Jurkat, Clone E6-1 (cell line): ENCODE measurements around the gene CTDSP1.

Source experiments
- DNase-seq: peaks from one replicate; pipeline ENCODE4 v3.0.0-alpha.2; 2011; ENCODE audit warnings: low read depth, low spot score
- H3K4me3 ChIP-seq: 2 replicates; pipeline ENCODE4 v1.5.1; 2011; ENCODE audit warnings: mild to moderate bottlenecking, low read length, control low read depth, moderate library complexity

Gene CTDSP1

GRCh38 chr2:218397463-218397819 lies 2.2 kb upstream of the CTDSP1 start:
- peak overlapping the region; percentile 72 for H3K4me3 ChIP-seq
- DNase-seq = no peak

GRCh38 chr2:218397820-218398436 lies 1.7 kb upstream of the CTDSP1 start:
- peak; percentile 74 for DNase-seq
- H3K4me3 ChIP-seq = peak overlapping the region; percentile 72

GRCh38 chr2:218398437-218399390 lies 954 bp upstream of the CTDSP1 start:
- DNase-seq = no peak
- H3K4me3 ChIP-seq = peak overlapping the region; percentile 72

GRCh38 chr2:218400167-218400929 lies 680 bp downstream of the CTDSP1 start:
- H3K4me3 ChIP-seq = peak overlapping the region; percentile 70
- no peak for DNase-seq

DNA sequence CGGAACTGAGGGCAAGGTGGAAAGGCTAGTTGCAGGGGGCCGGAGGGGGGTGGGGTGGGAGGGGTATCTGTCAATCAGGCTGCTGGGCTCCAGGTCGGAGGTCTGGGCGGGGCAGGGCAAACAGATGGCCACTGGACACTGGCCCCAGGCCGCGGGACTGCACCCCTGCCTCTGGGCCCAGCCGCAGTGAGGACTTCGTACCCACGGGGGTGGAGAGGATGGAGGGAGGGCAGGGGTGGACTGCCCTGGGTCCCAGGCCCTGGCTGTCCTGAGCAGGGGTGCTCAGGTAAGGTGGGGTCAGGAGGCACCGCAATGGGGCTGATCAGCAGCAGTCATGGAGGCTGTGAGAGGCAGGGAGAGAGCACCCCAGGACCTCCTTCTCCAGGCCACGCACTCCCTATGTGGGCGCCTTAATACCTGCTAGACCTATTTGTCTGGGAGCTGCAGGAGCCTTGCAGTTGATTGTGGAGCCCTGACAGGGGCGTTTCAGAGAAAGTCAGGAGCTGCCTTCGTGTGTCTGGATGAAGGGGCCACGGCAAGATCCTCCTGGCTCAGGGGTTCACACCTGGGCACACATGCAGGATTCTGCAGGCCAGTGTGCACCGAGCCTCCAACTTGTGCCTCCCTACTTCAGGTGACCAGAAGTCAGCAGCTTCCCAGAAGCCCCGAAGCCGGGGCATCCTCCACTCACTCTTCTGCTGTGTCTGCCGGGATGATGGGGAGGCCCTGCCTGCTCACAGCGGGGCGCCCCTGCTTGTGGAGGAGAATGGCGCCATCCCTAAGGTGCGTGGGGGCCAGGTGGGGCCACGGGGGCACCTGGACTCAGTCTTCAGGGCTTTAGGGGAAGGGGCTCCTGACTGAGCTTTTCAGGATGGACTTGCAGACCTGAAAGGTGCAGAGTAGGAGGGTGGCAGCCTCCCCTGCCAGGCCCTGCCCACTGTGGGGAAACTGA lies 1.5 kb downstream of the CTDSP1 start:
- H3K4me3 ChIP-seq = peak overlapping the region; percentile 70; the same call in 1 of the 2 replicates
- DNase-seq = no peak

DNA sequence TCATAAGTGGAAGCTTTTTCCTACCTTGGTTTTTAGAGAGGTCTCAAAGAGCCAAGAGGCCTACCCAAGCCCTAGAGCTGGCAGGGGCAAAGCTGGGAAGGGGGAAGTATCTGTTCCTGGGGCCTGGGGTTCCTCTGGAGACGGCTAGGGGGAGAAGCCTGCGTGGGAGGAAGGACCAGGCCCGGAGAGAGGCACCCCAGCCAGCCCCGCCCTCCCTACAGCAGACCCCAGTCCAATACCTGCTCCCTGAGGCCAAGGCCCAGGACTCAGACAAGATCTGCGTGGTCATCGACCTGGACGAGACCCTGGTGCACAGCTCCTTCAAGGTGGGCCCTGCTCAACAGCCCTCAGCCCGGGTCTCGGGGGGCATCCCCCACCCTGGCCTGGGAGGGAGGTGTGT lies 2.2 kb downstream of the CTDSP1 start:
- no peak overlapping the region for H3K4me3 ChIP-seq
- DNase-seq = no peak

DNA sequence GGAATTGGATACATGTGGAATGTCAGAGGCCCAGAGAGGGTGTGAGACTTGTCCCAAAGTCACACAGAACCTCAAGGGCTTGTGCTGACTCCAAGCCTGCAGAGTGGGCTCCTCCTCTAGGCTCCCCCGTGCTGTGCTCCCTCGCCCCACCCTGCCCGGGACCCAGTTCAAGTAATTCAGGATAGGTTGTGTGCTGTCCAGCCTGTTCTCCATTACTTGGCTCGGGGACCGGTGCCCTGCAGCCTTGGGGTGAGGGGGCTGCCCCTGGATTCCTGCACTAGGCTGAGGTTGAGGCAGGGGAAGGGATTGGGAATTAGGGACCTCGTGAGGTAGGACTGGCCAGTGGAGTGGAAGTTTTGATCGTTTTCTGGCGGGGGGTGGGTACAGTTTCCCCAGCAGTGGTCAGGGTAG lies 2.8 kb downstream of the CTDSP1 start:
- DNase-seq = no peak

GRCh38 chr2:218402911-218403411 lies 3.3 kb downstream of the CTDSP1 start:
- H3K4me3 ChIP-seq = no peak overlapping the region
- no peak for DNase-seq

More for the DNA sequence above, 2.8 kb downstream of the CTDSP1 start:
- no peak overlapping the region for H3K4me3 ChIP-seq

DNA sequence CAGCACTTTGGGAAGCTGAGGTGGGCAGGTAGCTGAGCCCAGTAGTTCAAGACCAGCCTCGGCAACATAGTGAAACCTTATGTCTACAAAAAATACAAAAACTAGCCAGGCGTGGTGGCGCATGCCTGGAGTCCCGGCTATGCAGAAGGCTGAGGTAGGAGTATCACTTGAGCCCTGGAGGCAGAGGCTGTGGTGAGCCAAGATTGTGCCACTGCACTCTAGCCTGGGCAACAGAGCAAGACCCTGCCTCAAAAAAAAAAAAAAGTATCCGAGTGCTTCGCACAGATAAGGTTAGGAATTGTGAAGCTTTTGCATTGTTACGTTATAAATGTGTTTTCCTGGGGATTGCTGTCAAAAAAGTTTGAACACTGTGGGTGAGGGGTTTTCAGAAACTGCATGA lies 4.1 kb downstream of the CTDSP1 start:
- no peak for DNase-seq
- no peak overlapping the region for H3K4me3 ChIP-seq

- no peak overlapping the region for H3K4me3 ChIP-seq
- DNase-seq = no peak
These were observed 4.8 kb downstream of the CTDSP1 start for GRCh38 chr2:218404351-218405085.

DNA sequence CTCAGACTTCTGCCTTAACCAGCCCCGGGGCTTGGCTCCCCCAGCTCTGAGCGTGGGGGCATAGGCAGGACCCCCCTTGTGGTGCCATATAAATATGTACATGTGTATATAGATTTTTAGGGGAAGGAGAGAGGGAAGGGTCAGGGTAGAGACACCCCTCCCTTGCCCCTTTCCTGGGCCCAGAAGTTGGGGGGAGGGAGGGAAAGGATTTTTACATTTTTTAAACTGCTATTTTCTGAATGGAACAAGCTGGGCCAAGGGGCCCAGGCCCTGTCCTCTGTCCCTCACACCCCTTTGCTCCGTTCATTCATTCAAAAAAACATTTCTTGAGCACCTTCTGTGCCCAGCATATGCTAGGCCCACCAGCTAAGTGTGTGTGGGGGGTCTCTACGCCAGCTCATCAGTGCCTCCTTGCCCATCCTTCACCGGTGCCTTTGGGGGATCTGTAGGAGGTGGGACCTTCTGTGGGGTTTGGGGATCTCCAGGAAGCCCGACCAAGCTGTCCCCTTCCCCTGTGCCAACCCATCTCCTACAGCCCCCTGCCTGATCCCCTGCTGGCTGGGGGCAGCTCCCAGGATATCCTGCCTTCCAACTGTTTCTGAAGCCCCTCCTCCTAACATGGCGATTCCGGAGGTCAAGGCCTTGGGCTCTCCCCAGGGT lies 5.5 kb downstream of the CTDSP1 start:
- DNase-seq = no peak
- H3K4me3 ChIP-seq = peak overlapping the region; percentile 63

GRCh38 chr2:218405746-218406208 lies 6.1 kb downstream of the CTDSP1 start:
- no peak for DNase-seq
- peak overlapping the region; percentile 63 for H3K4me3 ChIP-seq

DNA sequence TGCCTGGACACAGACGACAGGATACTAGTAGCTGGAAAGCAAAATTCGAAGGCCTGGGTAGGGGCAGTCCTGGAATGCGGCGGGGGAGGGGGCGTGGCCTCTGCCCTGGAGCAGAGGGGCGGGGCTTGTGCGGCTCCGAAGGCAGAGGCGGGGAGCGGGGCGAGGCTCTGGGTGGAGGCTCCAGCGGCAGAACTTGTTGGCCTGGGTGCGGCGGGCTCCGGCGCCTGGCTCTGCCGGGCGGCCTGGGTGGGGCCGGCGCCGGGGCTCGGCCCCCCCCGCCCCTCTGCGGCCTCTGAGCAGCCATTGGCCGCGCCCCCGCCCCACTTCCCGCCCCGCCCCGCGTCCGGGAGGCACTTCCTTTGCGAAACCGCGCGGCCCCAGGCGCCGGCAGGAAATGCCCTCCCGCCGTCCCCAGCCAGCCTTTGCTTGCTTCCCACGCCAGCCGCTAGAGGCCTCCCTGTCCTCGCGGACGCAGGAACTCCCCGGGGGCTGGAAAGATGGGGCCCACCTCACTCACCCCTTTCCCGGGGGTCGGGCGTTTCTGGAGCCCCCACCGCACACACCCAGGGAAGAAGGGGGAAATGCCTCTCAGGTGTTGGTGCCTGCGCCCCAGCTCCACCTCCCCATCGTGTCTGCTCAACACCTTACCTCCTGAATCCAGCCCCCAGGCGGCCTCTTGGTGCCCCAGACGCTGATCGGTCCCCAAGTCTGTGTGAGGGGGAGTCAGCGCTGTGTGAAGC lies 6.7 kb downstream of the CTDSP1 start:
- DNase-seq = peak; percentile 86
- peak overlapping the region; percentile 63 for H3K4me3 ChIP-seq

DNA sequence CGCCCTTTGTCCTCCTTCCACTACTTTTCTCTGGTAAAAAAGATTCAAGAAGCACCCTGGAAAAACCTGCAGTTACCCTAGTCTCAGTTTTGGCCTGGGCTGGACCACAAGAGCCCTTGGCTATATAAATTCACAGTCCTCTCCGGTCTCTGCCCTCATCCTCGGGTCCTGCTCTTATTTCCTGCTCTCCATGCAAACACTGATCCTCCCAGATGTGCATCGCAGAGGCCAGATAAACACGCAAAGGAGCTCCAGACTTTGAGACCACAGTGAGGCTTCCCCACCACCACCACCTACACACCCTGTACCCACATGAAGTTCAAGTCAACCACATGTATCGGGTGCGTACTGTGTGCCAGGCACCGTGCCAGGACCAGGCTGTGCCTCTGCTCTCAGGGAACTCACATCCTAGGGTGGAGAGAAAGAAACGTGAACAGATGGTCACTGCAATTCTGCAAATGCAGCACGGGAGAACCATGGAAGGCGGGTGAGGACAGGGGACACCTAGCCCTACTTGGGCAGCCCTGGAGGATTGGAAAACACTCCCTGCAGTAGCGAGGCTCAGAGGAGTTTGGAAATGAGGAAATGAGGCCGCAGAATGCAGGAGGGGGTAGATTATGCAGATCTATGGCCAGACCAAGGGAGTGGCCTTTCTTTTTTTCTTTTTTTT lies 7.4 kb downstream of the CTDSP1 start:
- peak overlapping the region; percentile 45 for H3K4me3 ChIP-seq
- peak; percentile 89 for DNase-seq

DNA sequence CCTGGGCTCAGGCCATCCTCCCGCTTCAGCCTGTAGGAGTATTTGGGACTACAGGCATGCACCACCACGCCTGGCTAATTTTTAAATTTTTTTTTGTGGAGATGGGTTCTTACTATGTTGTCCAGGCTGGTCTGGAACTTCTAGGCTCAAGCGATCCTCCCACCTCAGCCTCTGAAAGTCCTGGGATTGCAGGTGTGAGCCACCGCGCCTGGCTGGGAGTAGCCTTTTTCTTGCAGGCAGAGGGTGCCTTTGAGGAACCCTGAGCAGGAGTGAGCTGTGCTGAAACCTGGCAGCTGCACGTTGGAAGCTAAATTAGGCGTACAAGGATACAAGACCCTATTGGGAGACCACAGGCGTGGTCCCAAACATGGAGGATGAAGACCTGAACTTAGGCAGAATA lies 8.0 kb downstream of the CTDSP1 start:
- H3K4me3 ChIP-seq = no peak overlapping the region

GRCh38 chr2:218418321-218418716 lies 18.7 kb downstream of the CTDSP1 start:
- H3K4me3 ChIP-seq = no peak overlapping the region
- no peak for DNase-seq

More for the DNA sequence above, 8.0 kb downstream of the CTDSP1 start:
- no peak for DNase-seq
